ENCODE measurements around the gene CENPN. TPM values are rescaled to one million over a fixed set of nuclear protein-coding genes. Genes with fewer than 3 reads are reported as not detected.

Gene CENPN
- total and polyA plus RNA-seq, 4 donors = 3.8 to 9.5 (median 5.9) TPM

- Histone ChIP-seq H3K27me3 (ENCODE audit: control insufficient read depth in 3 of 3, insufficient read depth in 3 of 3, low read length in 2 of 3) (no peaks in the 10 kb centered on the region), H3K4me3 (no peak overlapping the region), H3K9me3 (ENCODE audit: control insufficient read depth in 4 of 4, insufficient read depth in 3 of 4, low read length in 3 of 4) (no peaks in the 10 kb centered on the region), H3K9ac (ENCODE audit: insufficient read depth in 1 of 2, low read length in 2 of 2) (no peak overlapping the region), H3K4me1 (ENCODE audit: control insufficient read depth in 5 of 5, insufficient read depth in 5 of 5, low read length in 5 of 5) (peaks cover 0 to 5% (median 0%) of the 10 kb centered on the region in 5 donors), H3K36me3 (ENCODE audit: control insufficient read depth in 4 of 4, insufficient read depth in 4 of 4, low read length in 4 of 4) (peaks cover 0 to 10% (median 4%) of the 10 kb centered on the region in 4 donors), H3K27ac (ENCODE audit: low read depth in 1 of 2, low read length in 1 of 2) (no peak overlapping the region)
- no peak for ATAC-seq (ENCODE audit: insufficient read depth, low FRiP score)
- peak; percentile 45 to 64 (median 52) for DNase-seq
- no peak for TF ChIP-seq CTCF (IDR thresholded peaks at IDR 0.05; ENCODE audit: control extremely low read depth, extremely low read depth)
- WGBS, 2 donors = 87 to 91% methylated on average over 6 of the region's 6 CpGs
These were observed 32.2 kb upstream of the CENPN start for GRCh38 chr16:80974649-80975376.

DNA sequence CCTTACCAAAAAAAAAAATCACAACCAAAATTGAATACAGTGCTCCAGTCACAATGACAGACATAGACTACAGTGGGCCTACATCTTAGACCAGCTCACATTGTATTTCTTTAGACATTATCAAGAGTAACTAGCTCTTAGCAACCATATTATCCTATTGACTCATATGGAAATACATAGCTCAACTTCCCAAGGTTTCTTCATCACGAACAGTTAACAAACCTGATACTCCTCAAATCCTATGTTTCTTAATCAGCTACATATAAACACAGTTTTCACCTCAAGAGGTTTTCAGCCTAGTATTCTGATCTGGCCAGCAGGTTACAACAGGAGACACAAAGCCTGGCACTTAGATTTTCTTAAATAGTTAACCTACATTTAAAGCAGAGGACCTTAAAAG is 30.1 kb upstream of the CENPN start:
- H3K4me1 ChIP-seq (ENCODE audit: control insufficient read depth in 5 of 5, insufficient read depth in 5 of 5, low read length in 5 of 5) = peaks cover 0 to 5% (median 0%) of the 10 kb centered on the region in 5 donors
- TF ChIP-seq CTCF (IDR thresholded peaks at IDR 0.05; ENCODE audit: control extremely low read depth, extremely low read depth) = no peak
- H3K9ac ChIP-seq (ENCODE audit: insufficient read depth in 1 of 2, low read length in 2 of 2) = no peak overlapping the region
- peaks cover 0 to 12% (median 5%) of the 10 kb centered on the region in 4 donors for H3K36me3 ChIP-seq (ENCODE audit: control insufficient read depth in 4 of 4, insufficient read depth in 4 of 4, low read length in 4 of 4)
- DNase-seq = no peak
- WGBS, 2 donors = 91 to 93% methylated on average over 1 of the region's 1 CpG
- ATAC-seq (ENCODE audit: insufficient read depth, low FRiP score) = no peak
- no peaks in the 10 kb centered on the region for H3K27me3 ChIP-seq (ENCODE audit: control insufficient read depth in 3 of 3, insufficient read depth in 3 of 3, low read length in 2 of 3)
- H3K27ac ChIP-seq (ENCODE audit: low read depth in 1 of 2, low read length in 1 of 2) = no peak overlapping the region
- no peak overlapping the region for H3K4me3 ChIP-seq
- H3K9me3 ChIP-seq (ENCODE audit: control insufficient read depth in 4 of 4, insufficient read depth in 3 of 4, low read length in 3 of 4) = no peaks in the 10 kb centered on the region

DNA sequence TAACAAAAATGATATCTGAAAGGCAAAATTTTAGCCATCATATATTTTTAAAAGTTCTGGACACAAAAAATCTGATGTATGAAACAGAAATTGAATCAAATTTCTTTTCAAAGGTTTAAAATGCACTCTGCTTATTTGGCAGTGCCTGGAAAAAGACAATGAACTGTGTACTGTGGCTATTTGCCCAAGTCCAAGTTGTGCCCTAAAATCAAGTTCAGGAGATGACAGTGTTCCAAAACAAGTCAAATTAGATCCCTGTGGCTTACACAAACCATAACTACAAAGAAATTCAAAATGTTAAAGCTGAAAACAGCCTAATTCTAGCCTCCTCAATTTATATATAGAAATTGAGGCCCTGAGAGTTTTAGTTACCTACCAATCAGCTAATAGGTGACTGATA is 25.9 kb upstream of the CENPN start:
- no peak for DNase-seq
- H3K9me3 ChIP-seq (ENCODE audit: control insufficient read depth in 4 of 4, insufficient read depth in 3 of 4, low read length in 3 of 4) = no peaks in the 10 kb centered on the region
- no peak overlapping the region for H3K27ac ChIP-seq (ENCODE audit: low read depth in 1 of 2, low read length in 1 of 2)

More for the DNA sequence above, 25.9 kb upstream of the CENPN start:
- H3K36me3 ChIP-seq (ENCODE audit: control insufficient read depth in 4 of 4, insufficient read depth in 4 of 4, low read length in 4 of 4) = peaks cover 1 to 8% (median 3%) of the 10 kb centered on the region in 4 donors
- H3K9ac ChIP-seq (ENCODE audit: insufficient read depth in 1 of 2, low read length in 2 of 2) = no peak overlapping the region
- no peak for TF ChIP-seq CTCF (IDR thresholded peaks at IDR 0.05; ENCODE audit: control extremely low read depth, extremely low read depth)
- no peak overlapping the region for H3K4me3 ChIP-seq
- no peaks in the 10 kb centered on the region for H3K27me3 ChIP-seq (ENCODE audit: control insufficient read depth in 3 of 3, insufficient read depth in 3 of 3, low read length in 2 of 3)
- H3K4me1 ChIP-seq (ENCODE audit: control insufficient read depth in 5 of 5, insufficient read depth in 5 of 5, low read length in 5 of 5) = peaks cover 0 to 4% (median 0%) of the 10 kb centered on the region in 5 donors
- ATAC-seq (ENCODE audit: insufficient read depth, low FRiP score) = no peak

Data from lung (tissue), 12 donors.